ENCODE data around the gene DAPK3.

Gene DAPK3

DNA sequence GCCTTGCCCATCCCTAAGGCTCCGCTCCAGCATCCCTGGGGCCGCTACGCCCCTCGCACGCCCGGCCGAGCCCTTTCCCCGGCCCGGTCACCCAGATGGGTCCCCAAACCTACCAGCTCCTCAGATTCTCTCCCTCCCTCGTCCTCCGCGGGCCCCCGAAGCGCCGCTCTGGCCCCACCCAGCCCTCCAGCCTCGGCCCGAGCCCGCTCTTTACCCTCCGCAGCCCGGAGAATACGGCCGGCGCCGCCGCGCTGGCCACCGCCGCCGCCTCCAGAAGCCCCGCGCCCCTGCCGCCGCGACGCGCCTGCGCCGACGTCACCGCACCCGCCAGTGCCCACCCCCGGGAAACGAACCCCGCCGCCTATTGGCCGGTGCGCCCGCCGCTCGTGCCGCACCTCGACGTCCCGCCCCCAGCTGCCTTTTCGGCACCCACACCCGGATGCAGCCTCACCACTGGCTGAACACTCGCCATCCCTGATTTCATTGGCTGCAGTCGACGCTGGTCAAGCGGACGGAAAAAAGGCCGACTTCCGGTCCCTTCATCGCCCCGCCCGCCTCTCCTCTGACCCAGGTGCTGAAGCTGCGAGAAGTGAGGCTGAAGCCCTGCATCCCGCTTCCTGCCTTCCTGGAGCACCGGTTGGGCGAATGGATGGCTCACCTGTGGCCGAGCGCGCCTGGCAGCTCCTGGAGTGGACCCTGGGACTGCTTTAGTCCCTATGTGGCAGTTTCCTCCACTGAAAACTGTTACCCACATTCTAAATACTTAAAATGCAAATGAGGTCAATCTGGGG, at the start of gene DAPK3:
Gene DAPK3 (minus strand): TSS at position 292 of the 791 bp plus-strand sequence. CDS start 1,364 bp downstream, outside the sequence.
- ATAC-seq = peak; percentile 77
- TF ChIP-seq ZFP3 (CRISPR knock-in tag; IDR thresholded peaks at IDR 0.05) (0 out of 2 replicates have a peak, but pooled peaks have one; percentile 31), ZNF565 (CRISPR knock-in tag; conservative IDR thresholded peaks at IDR 0.05; ENCODE audit: low read depth) (no peak), ESRRG (CRISPR knock-in tag; IDR thresholded peaks at IDR 0.05) (no peak)

DNA sequence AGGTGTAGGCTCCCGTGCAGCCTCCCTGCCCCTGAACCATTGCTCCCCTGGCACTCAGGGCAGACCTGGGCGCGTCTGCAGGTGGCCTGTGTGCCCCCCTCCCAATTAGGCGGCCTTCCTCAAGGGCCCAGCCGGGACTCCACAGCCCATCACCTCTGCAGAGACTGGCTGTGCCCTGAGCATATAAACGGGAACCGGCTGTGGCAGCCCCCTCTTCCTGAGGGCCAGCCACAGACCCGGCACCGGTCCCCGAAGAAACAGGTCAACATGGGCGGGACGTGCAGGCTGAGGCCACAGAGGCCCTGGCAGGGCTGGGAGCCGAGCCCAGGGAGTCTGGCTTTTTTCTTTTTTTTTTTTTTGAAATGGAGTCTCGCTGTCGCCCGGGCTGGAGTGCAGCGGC, 48.7 kb upstream of the DAPK3 start:
- TF ChIP-seq ARNTL (CRISPR knock-in tag; IDR thresholded peaks at IDR 0.05; ENCODE audit: borderline replicate concordance, low read depth) (no peak), ZFP30 (CRISPR knock-in tag; IDR thresholded peaks at IDR 0.05) (no peak), ZFP3 (CRISPR knock-in tag; IDR thresholded peaks at IDR 0.05) (no peak), ZNF70 (CRISPR knock-in tag; IDR thresholded peaks at IDR 0.05) (no peak), TOX (CRISPR knock-in tag; IDR thresholded peaks at IDR 0.05; ENCODE audit: borderline replicate concordance) (no peak)
- TF ChIP-seq, protein P1, sequence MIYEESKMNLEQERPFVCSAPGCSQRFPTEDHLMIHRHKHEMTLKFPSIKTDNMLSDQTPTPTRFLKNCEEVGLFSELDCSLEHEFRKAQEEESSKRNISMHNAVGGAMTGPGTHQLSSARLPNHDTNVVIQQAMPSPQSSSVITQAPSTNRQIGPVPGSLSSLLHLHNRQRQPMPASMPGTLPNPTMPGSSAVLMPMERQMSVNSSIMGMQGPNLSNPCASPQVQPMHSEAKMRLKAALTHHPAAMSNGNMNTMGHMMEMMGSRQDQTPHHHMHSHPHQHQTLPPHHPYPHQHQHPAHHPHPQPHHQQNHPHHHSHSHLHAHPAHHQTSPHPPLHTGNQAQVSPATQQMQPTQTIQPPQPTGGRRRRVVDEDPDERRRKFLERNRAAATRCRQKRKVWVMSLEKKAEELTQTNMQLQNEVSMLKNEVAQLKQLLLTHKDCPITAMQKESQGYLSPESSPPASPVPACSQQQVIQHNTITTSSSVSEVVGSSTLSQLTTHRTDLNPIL (CRISPR knock-in tag; IDR thresholded peaks at IDR 0.05; ENCODE audit: low read depth) = no peak
- no peak for ATAC-seq

DNA sequence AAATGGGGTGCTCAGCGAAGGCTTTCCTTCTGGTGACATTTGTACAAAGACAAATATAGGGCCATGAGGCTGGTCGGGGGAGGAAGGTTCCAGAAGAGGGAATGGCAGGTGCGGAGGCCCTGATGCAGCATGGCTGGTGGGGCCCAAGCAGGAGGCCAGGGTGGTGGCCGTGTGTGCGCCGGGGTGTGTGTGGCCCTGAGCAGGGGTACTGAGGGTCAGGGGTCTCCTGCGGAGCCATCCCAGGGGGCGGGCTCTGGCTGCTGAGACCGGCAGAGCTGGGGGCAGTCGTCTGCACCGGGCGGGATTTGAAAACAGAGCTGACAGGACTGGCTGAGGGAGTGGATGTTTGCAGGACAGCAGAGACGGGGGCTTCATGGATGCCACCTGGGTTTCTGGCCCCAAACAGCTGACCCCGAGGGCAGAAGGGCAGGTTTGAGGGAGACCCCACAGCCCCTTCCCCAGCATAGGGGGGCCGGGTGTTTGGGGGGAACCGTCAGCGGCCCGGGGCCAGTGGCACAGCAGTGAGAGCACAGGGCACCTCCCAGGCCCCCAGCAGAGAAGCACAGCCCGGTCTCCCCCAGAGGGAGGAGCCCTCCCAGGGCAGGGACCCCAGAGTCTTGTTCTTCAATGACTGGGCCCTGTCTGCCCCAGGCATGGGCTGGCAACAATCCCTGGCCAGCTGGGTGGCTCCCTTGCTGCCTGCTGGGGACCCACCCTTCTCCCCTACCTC, 48.0 kb upstream of the DAPK3 start:
- no peak for ATAC-seq
- TF ChIP-seq SNAI2 (CRISPR knock-in tag; IDR thresholded peaks at IDR 0.05) (no peak), RARB (CRISPR knock-in tag; IDR thresholded peaks at IDR 0.05) (no peak)

DNA sequence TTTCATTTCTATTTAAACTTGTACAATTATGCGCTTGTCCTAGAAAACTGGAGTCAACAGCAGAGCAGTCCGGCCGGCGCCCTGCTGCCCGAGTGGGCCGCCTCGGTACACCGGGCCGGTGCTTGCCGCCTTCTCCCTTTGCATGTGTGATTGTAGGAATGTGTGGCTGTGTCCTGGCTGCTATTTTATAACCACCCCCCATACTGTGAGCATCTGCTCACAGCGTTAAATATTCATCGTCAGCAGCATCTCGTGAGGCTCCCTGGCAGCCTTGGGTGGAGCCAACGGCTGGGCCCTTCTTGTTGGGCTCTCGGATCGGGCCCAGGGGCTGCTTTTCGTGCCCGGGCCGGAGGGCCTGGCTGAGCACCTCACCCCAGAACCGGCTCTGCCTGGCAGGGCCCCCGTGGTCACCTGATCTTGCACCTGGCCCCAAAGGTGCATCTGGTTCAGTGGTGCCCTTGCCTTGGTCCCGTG, 47.3 kb upstream of the DAPK3 start:
- ATAC-seq = no peak
- TF ChIP-seq PPARA (CRISPR knock-in tag; IDR thresholded peaks at IDR 0.05; ENCODE audit: borderline replicate concordance) = no peak
- TF ChIP-seq ZC3H10 (CRISPR knock-in tag; IDR thresholded peaks at IDR 0.05) = no peak
- no peak for TF ChIP-seq TCF4 (CRISPR knock-in tag; IDR thresholded peaks at IDR 0.05; ENCODE audit: borderline replicate concordance)
- TF ChIP-seq GLIS3 (CRISPR knock-in tag; IDR thresholded peaks at IDR 0.05) = no peak
- TF ChIP-seq BACH2 (CRISPR knock-in tag; IDR thresholded peaks at IDR 0.05; ENCODE audit: borderline replicate concordance) = no peak
- no peak for TF ChIP-seq CSDC2 (CRISPR knock-in tag; IDR thresholded peaks at IDR 0.05)
- no peak for TF ChIP-seq TOX (CRISPR knock-in tag; IDR thresholded peaks at IDR 0.05; ENCODE audit: borderline replicate concordance)
- TF ChIP-seq ISL1 (CRISPR knock-in tag; IDR thresholded peaks at IDR 0.05) = no peak
- no peak for TF ChIP-seq ZNF8 (CRISPR knock-in tag; IDR thresholded peaks at IDR 0.05)
- TF ChIP-seq, protein P2, sequence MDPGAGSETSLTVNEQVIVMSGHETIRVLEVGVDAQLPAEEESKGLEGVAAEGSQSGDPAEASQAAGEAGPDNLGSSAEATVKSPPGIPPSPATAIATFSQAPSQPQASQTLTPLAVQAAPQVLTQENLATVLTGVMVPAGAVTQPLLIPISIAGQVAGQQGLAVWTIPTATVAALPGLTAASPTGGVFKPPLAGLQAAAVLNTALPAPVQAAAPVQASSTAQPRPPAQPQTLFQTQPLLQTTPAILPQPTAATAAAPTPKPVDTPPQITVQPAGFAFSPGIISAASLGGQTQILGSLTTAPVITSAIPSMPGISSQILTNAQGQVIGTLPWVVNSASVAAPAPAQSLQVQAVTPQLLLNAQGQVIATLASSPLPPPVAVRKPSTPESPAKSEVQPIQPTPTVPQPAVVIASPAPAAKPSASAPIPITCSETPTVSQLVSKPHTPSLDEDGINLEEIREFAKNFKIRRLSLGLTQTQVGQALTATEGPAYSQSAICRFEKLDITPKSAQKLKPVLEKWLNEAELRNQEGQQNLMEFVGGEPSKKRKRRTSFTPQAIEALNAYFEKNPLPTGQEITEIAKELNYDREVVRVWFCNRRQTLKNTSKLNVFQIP (CRISPR knock-in tag; IDR thresholded peaks at IDR 0.05; ENCODE audit: borderline replicate concordance, low read depth) = no peak
- TF ChIP-seq, protein P1 (CRISPR knock-in tag; IDR thresholded peaks at IDR 0.05; ENCODE audit: low read depth) = no peak
- no peak for TF ChIP-seq ESRRG (CRISPR knock-in tag; IDR thresholded peaks at IDR 0.05)
- no peak for TF ChIP-seq ZFP3 (CRISPR knock-in tag; IDR thresholded peaks at IDR 0.05)
- no peak for TF ChIP-seq ZNF70 (CRISPR knock-in tag; IDR thresholded peaks at IDR 0.05)
- TF ChIP-seq ARNTL (CRISPR knock-in tag; IDR thresholded peaks at IDR 0.05; ENCODE audit: borderline replicate concordance, low read depth) = no peak
- no peak for TF ChIP-seq ZFP30 (CRISPR knock-in tag; IDR thresholded peaks at IDR 0.05)

DNA sequence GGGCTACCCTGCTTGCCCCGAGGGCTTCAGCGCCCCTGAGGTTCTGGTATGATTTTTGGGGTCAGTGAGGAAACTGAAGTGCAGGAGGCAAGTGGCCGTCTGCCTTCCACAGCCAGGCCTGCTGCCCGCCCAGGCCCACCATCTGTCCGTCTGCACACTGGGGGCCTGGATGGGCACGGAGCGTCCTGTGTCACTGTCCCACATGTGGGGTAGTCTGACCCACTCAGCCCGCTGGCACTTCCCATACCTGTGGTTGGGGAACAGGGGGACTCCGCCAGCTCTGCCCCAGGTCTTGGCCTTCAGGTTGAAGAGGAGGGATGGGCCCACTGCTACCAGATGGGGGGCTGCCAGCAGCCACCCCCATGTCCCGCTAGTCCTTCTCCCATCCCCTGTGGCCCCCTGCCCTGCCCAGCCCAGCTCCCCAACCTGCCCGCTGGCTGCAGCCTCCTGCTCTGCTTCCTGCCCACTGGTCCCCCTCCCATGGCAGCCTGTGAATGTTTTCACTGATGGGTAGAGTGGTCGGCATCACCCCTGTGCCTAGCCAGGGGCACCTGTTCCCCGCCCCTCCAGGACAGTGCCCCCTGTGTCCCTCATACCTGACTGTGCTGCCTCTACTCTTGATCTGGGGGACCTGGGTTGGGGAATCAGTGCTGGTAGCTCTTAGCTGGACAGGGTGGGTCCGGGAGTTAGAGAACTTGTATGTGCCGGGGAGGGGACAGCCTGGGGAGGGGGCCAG, 46.2 kb upstream of the DAPK3 start:
- ATAC-seq = no peak
- TF ChIP-seq ZNF8 (CRISPR knock-in tag; IDR thresholded peaks at IDR 0.05) (no peak), PPARA (CRISPR knock-in tag; IDR thresholded peaks at IDR 0.05; ENCODE audit: borderline replicate concordance) (no peak), ESRRG (CRISPR knock-in tag; IDR thresholded peaks at IDR 0.05) (no peak), RARB (CRISPR knock-in tag; IDR thresholded peaks at IDR 0.05) (no peak), BACH2 (CRISPR knock-in tag; IDR thresholded peaks at IDR 0.05; ENCODE audit: borderline replicate concordance) (no peak), SNAI2 (CRISPR knock-in tag; IDR thresholded peaks at IDR 0.05) (no peak), ZFP3 (CRISPR knock-in tag; IDR thresholded peaks at IDR 0.05) (no peak), ZNF565 (CRISPR knock-in tag; conservative IDR thresholded peaks at IDR 0.05; ENCODE audit: low read depth) (no peak), CSDC2 (CRISPR knock-in tag; IDR thresholded peaks at IDR 0.05) (no peak), OSR1 (CRISPR knock-in tag; IDR thresholded peaks at IDR 0.05) (no peak), TCF4 (CRISPR knock-in tag; IDR thresholded peaks at IDR 0.05; ENCODE audit: borderline replicate concordance) (no peak), ZFP30 (CRISPR knock-in tag; IDR thresholded peaks at IDR 0.05) (no peak), ZNF70 (CRISPR knock-in tag; IDR thresholded peaks at IDR 0.05) (no peak)
- TF ChIP-seq, protein P1 (CRISPR knock-in tag; IDR thresholded peaks at IDR 0.05; ENCODE audit: low read depth) = no peak
- TF ChIP-seq, protein P2 (CRISPR knock-in tag; IDR thresholded peaks at IDR 0.05; ENCODE audit: borderline replicate concordance, low read depth) = no peak
